ENCODE measurements around the gene ZDHHC14.

ZDHHC14 gene

GRCh38 chr6:157645201-157645795 is 264.3 kb downstream of the ZDHHC14 start:
- DNase-seq (ENCODE audit: low spot score) = no peak

DNA sequence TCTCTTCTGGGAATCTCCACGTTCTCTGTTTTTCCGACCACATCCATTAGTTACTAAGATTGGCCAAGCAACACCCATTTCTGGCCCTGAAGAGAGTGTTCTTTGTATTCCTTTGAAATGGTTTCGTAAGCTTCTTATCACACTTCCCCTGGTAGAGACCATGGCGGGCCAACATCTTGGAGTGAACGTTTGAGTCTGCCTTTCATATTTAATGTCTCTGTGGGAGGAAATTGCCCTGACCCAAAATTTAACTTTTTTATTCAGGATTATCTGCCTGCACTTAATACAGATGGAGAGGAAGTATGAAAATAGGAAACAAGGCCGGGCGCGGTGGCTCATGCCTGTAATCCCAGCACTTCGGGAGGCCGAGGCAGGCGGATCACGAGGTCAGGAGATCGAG is 265.0 kb downstream of the ZDHHC14 start:
- DNase-seq (ENCODE audit: low spot score) = no peak

- no peak for DNase-seq (ENCODE audit: low spot score)
Measured at GRCh38 chr6:157647261-157647915, 266.4 kb downstream of the ZDHHC14 start.

GRCh38 chr6:157648561-157648960 is 267.6 kb downstream of the ZDHHC14 start:
- DNase-seq (ENCODE audit: low spot score) = no peak

DNA sequence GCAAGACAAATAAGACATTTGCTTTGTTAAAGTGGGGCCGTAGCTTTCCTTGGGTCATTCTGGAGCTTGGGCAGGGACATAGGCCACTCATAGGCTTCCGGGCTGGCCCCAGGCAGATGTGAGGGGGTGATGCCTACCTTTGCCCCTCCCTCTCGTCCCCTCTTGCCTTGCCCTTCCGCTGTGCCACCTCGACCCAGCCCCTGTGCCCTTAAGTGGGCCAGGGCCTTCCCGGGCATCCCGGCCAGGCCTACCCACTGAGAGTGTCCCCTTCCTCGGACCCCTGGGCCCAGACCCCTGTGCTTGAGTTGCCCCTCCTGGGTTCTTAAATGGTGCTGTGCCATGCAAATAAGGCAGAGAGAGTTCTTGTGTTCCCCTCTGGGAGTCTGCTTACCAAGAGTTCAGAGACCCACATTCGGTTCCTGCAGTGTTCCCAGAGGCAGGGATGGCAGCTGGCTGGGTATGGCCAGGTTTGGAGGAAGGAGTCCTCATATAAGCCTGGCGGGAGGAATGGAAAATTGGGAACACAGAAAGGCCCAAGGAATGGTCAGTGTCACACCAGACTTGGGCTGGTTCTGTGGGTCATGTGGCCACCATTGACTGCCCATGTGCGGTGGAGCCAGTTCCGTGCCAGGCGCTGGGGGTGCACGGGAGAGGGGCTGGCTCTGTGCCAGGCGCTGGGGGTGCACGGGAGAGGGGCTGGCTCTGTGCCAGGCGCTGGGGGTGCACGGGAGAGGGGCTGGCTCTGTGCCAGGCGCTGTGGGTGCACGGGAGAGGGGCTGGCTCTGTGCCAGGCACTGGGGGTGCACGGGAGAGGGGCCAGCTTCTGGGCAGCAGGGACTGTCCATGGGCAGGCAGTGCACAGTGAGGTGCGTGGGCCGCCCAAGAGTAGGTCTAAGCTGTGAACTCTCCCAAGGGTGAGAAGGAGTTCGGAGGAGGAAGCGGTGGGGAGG is 268.6 kb downstream of the ZDHHC14 start:
- no peak for DNase-seq (ENCODE audit: low spot score)

DNA sequence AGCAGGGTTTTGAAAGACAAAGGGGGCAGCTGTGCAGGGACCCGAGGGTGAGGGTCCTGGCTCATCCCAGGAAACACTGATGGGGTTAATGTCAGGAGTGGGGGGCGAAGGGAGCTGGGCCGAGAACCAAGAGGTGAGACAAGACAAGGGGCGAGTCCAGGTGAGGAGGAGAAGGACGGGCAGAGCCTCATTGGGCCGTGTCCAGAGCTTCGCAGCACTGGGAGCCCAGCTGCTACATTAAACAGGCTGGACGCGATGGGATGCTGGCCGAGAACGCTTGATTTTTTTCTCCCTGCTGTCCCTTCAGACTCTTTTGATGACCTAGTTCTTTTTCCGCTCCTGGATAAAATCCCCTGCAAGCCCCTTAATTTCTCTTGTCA is 269.3 kb downstream of the ZDHHC14 start:
- DNase-seq (ENCODE audit: low spot score) = no peak

DNA sequence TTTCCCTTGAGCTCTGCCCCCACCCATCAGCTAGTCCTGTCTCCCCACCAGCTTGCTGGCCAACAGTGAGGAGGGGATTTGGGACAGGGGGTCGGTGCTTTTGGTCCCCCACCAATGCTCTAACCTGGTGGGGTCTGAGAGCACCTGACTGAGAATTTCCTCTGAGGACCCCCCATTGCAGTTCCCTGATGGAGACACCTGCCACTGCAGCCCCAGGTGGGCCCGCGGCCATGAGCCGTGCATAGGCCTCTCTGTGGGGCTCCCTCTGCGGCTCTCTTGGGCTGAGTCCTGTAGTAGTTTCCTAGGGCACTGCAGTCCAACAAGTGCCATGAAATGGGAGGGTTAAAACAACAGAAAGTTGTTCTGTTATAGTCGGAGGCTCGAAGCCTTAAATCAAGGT is 269.8 kb downstream of the ZDHHC14 start:
- DNase-seq (ENCODE audit: low spot score) = no peak

- DNase-seq (ENCODE audit: low spot score) = no peak
Measured at GRCh38 chr6:157651731-157652490, 270.9 kb downstream of the ZDHHC14 start.

GRCh38 chr6:157652601-157653363 is 271.8 kb downstream of the ZDHHC14 start:
- DNase-seq (ENCODE audit: low spot score) = no peak

- DNase-seq (ENCODE audit: low spot score) = no peak
Measured at GRCh38 chr6:157653521-157653920, 272.5 kb downstream of the ZDHHC14 start.

- DNase-seq (ENCODE audit: low spot score) = no peak
Measured at GRCh38 chr6:157655139-157655538, 274.1 kb downstream of the ZDHHC14 start.

GRCh38 chr6:157656437-157656997 is 275.5 kb downstream of the ZDHHC14 start:
- no peak for DNase-seq (ENCODE audit: low spot score)

DNA sequence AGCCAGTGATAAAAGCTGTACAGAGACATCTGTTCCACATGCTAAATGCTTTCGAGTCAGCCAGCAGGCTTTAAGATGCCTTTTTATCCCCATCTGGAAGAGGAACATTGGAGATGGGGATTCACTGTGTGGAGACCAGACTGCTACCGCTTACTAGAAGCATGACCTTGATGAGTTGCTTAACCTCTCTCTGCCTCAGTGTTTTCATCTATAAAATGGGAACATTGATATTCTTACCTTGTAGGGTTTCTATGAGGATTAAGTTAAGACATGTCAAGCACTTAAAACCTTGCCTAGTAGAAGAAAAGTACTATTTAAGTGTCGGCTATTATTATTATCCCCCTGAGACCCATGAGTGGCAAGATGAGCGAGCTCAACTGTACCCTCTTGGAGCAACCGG is 276.8 kb downstream of the ZDHHC14 start:
- no peak for DNase-seq (ENCODE audit: low spot score)

GRCh38 chr6:157658301-157658700 is 277.3 kb downstream of the ZDHHC14 start:
- no peak for DNase-seq (ENCODE audit: low spot score)

- DNase-seq (ENCODE audit: low spot score) = no peak
Measured at GRCh38 chr6:157659536-157660271, 278.7 kb downstream of the ZDHHC14 start.

DNA sequence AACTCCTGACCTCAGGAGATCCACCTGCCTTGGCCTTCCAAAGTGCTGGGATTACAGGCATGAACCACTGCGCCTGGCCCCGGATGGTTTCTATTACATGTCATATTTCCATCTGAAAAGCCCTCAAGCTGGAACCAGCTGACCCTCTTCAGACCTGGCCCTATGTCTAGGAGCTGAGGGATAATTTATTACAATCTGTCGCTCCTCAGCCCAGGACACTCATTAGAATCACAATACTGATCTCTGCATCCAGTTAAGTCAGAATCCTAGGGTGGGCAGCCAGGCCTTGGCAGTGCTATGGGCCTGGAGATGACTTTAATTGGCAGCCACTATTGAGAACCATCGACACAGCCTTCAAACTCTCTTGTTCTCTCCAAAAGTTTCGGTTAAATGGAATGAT is 279.4 kb downstream of the ZDHHC14 start:
- no peak for DNase-seq (ENCODE audit: low spot score)

- no peak for DNase-seq (ENCODE audit: low spot score)
Measured at GRCh38 chr6:157661652-157662051, 280.7 kb downstream of the ZDHHC14 start.

GRCh38 chr6:157663261-157663660 is 282.3 kb downstream of the ZDHHC14 start:
- DNase-seq (ENCODE audit: low spot score) = no peak

GRCh38 chr6:157665180-157665579 is 284.2 kb downstream of the ZDHHC14 start:
- DNase-seq (ENCODE audit: low spot score) = no peak

- no peak for DNase-seq (ENCODE audit: low spot score)
Measured at GRCh38 chr6:157666729-157667128, 285.7 kb downstream of the ZDHHC14 start.

Data from HuH-7.5 (cell line).